Measurements from ENCODE around the gene OR11G2.
"Not testable (repeated sequence)": the region's sequence is repeated elsewhere in the genome, so short reads cannot be mapped to it uniquely, and the experiment has no call there.

- TF ChIP-seq, protein P1, sequence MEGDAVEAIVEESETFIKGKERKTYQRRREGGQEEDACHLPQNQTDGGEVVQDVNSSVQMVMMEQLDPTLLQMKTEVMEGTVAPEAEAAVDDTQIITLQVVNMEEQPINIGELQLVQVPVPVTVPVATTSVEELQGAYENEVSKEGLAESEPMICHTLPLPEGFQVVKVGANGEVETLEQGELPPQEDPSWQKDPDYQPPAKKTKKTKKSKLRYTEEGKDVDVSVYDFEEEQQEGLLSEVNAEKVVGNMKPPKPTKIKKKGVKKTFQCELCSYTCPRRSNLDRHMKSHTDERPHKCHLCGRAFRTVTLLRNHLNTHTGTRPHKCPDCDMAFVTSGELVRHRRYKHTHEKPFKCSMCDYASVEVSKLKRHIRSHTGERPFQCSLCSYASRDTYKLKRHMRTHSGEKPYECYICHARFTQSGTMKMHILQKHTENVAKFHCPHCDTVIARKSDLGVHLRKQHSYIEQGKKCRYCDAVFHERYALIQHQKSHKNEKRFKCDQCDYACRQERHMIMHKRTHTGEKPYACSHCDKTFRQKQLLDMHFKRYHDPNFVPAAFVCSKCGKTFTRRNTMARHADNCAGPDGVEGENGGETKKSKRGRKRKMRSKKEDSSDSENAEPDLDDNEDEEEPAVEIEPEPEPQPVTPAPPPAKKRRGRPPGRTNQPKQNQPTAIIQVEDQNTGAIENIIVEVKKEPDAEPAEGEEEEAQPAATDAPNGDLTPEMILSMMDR (IDR thresholded peaks at IDR 0.05) = not testable (repeated sequence)
- not testable (repeated sequence) for TF ChIP-seq ZFX (IDR thresholded peaks at IDR 0.05; ENCODE audit: borderline replicate concordance)
Observed at GRCh38 chr14:20212406-20212805, 21.7 kb downstream of the OR11G2 start.

All from 22Rv1 (cell line).